HK-2 (cell line): ENCODE data around the gene SLC39A10.

Experiments
- DNase-seq: peaks from one replicate; pipeline ENCODE4 v3.0.0-alpha.2; 2018; ENCODE audit not compliant: unreplicated experiment

SLC39A10 gene

GRCh38 chr2:195727106-195727505 lies 70.1 kb downstream of the SLC39A10 start:
- no peak for DNase-seq

DNA sequence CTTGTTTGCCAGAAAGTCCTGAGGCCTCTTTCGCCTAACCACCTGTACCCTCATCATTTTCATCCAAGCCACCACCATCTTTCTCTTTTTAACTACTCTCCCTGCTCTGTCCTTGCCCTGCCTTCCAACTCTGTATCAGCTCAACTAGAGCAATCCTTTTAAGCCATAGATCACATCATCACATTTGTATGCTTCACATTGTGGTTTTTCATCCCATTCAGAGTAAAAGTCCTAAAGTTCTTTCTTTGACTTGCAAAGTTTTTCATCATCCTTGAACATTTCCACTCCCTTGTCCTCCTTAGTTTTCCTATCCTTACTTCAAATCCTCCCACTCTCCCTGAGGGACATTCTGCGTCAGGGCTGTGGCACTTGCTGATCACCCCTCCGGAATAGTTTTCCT lies 73.9 kb downstream of the SLC39A10 start:
- no peak for DNase-seq

- DNase-seq = no peak
These were observed 75.5 kb downstream of the SLC39A10 start for GRCh38 chr2:195732574-195732973.

DNA sequence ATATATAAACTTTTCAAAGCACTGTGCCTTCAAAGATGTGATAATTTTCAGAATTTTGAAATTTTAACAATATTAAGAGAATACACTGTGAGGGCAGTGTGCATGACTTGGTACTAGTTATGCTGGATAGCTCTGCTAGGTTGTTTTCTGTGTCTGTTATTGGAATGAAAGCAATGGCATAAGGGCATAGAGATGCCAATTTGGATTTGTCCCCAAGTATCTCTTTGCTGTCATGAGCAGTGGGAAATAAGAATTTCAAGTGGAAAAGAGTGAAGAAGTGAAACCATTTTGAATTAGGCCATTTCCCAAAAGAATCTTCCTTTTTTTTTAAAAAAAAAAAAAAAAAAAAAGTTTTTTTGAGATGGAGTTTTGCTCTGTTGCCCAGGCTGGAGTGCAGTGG lies 76.8 kb downstream of the SLC39A10 start:
- no peak for DNase-seq

DNA sequence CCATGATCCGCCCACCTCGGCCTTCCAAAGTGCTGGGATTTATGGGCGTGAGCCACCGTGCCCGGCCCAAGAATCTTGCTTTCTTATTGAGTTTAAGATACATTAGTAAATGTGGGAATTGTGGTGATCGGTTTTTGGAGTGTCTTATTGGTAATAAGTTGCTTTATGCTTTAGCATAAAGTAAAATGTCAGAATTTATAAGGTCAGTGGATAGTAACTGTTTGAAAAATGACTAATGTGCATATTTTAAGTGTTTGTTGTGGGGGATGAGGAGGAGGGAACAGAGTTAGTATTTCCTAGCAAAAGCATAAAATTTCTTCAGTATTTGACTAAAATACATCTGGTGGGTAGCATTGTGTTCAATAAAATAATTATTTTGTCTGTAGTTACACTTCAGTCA lies 77.4 kb downstream of the SLC39A10 start:
- DNase-seq = no peak

DNA sequence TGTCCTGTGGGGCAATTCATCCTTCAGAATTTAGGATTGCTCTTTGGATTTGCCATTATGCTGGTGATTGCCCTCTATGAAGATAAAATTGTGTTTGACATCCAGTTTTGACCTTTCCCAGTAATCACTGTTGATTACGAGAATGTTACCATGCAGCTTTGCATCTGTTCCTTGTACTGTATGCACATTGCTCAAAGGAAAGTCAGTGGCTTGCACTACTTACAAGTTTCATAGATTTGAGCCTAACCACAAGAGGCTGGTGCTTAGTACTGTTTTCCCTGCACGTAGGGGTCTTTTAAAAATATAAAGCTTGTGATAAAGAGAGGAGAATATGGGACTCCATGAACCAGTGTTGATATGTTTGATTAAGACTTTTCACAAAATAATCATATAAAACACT lies 77.9 kb downstream of the SLC39A10 start:
- DNase-seq = no peak

GRCh38 chr2:195735347-195735746 lies 78.3 kb downstream of the SLC39A10 start:
- DNase-seq = no peak

GRCh38 chr2:195737511-195738325 lies 80.7 kb downstream of the SLC39A10 start:
- no peak for DNase-seq

DNA sequence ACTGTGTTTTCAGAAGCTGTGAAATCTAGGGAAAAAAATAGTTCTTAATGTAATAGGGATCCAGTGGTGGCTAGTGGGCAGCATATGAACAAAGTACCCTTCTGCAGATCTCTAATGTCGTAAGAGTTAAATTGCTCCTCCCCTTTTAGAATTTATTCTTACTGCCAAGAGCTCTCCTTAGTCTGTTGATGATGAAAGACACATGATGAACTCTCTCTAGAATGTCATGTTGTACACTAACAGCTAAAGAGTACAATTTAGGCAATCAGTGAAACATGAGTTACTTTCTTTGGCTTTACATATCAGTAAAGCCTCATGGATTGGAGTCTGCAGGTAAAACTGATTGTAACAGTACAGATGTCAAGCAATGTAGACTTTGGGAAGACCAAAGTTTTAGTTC lies 84.2 kb downstream of the SLC39A10 start:
- DNase-seq = no peak

DNA sequence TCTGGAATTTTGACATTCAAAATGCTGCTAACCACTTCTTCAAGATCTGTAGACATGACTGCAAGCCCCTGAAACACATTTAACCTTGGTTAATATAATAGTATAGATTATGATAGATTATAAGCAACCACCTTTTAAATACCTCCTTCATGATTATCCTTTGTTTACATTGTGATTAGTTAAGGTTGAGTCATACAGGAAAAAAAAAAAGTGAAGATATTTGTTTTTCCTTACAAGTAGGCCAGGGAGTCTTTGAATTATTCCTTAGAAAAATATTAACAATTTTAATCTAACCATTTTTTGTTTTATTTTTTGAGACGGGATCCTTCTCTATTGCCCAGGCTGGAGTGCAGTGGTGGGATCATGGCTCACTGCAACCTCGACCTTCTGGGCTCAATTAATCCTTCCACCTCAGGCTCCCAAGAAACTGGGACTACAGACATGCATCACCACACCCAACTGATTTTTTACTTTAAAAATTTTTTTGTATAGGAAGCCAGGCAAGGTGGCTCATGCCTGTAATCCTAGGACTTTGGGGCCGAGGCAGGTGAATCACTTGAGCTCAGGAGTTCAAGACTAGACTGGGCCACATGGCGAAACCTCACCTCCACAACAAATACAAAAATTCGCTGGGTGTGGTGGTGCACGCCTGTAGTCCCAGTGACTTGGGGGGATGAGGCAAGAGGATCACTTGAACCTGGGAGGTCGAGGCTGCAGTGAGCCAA lies 99.4 kb downstream of the SLC39A10 start:
- DNase-seq = no peak

GRCh38 chr2:195758846-195759245 lies 101.8 kb downstream of the SLC39A10 start:
- DNase-seq = no peak

DNA sequence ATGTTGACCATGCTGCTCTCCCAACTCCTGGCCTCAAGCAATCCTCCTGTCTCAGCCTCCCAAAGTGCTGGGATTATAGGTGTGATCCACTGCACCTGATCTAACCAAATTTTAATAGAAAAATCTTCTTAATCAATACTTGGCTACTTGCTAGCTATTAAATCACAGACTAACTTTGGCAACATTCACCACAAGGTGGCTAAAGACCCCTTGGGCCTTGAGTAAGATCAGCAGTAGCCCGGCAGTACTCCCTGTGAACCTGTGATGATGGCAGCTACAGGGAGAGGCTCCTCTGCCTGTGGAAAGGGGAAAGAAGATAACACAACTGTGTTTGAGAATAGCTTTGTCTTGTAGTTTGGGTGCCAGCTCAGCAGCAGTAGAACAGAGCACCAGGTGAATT lies 102.9 kb downstream of the SLC39A10 start:
- DNase-seq = no peak

DNA sequence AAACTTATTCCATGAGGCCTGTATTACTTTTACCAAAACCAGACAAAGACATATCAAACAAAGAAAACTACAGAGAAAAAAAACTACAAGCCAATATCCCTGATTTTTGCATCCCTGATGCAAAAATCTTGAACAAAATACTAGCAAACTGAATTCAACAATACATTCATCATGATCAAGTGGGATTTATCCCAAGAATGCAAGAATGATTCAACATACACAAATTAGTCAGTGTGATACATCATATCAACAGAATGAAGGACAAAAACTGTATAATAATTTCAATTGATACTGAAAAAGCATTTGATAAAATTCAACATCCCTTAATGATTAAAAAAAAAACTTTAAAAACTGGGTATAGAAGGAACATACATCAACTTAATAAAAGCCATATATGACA lies 106.8 kb downstream of the SLC39A10 start:
- no peak for DNase-seq

DNA sequence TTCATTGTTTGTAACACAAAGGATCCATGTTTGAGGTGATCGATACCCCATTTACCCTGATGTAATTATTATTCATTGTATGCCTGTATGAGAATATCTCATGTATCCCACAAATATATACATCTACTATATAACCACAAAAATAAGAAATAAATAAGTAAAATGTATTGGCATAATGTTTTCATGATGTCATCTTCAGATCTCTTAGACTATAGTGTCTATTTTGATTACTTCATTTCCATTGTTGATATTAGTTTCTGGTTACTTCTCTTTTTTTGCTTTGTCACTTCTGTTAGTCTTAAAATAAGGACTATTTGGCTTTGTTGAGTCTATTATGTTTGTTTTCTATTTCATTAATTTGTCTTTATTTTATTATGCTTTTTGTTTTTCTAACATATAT lies 109.7 kb downstream of the SLC39A10 start:
- DNase-seq = no peak

GRCh38 chr2:195768431-195768830 lies 111.4 kb downstream of the SLC39A10 start:
- DNase-seq = no peak

GRCh38 chr2:195769975-195770374 lies 112.9 kb downstream of the SLC39A10 start:
- no peak for DNase-seq

DNA sequence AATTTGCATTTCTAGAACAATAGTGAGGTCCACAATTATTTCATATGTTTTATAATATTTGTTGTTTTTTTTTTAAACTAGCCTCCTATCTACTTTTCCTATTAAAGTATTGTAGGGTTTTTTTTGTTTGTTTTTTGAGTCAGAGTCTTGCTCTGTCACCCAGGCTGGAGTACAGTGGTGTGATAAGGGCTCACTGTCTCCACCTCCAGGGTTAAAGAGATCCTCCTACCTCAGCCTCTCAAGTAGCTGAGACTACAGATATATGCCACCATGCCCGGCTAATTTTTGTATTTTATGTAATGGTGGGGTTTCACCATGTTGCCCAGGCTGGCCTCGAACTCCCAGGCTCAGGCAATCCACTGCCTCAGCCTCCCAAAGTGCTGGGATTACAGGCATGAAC lies 122.5 kb downstream of the SLC39A10 start:
- no peak for DNase-seq

- DNase-seq = no peak
These were observed 125.1 kb downstream of the SLC39A10 start for GRCh38 chr2:195782156-195782555.
